ENCODE results near the gene RPL27. TPM values are rescaled to one million over a fixed set of nuclear protein-coding genes. Genes with fewer than 3 reads are reported as not detected.

The RPL27 gene
- total and polyA plus RNA-seq, 2 of the 13 experiments (the other 11 are each of a cell fraction or from before 2014, with no cell fraction given), result 1,585 to 5,840 TPM

GRCh38 chr17:43021741-43022512, 23.7 kb downstream of the RPL27 start, which contains the start of gene VAT1 (continued):
- TF ChIP-seq PAXIP1 (CRISPR knock-in tag; conservative IDR thresholded peaks at IDR 0.05) (peak; percentile 66), ZBTB25 (CRISPR knock-in tag; IDR thresholded peaks at IDR 0.05) (no peak; the same call in 1 of the 2 replicates), RFXANK (CRISPR knock-in tag; IDR thresholded peaks at IDR 0.05) (no peak), RFXAP (CRISPR knock-in tag; IDR thresholded peaks at IDR 0.05; ENCODE audit: borderline replicate concordance) (peak; percentile 48; the same call in 1 of the 2 replicates), SP5 (CRISPR knock-in tag; IDR thresholded peaks at IDR 0.05; ENCODE audit: borderline replicate concordance, low read depth) (peak; percentile 53; the same call in 1 of the 2 replicates), THAP9 (CRISPR knock-in tag; IDR thresholded peaks at IDR 0.05; ENCODE audit: borderline replicate concordance) (peak; percentile 46; the same call in 1 of the 2 replicates), ZFAT (CRISPR knock-in tag; conservative IDR thresholded peaks at IDR 0.05) (peak; percentile 84; the same call in 1 of the 2 replicates), ZNF616 (CRISPR knock-in tag; IDR thresholded peaks at IDR 0.05; ENCODE audit: low read depth) (no peak), ZNF282 (IDR thresholded peaks at IDR 0.05; ENCODE audit: partially characterized antibody) (no peak), ZNF160 (CRISPR knock-in tag; IDR thresholded peaks at IDR 0.05) (0 out of 2 replicates have a peak, but pooled peaks have one; percentile 63), SIX1 (CRISPR knock-in tag; IDR thresholded peaks at IDR 0.05; ENCODE audit: borderline replicate concordance) (no peak), NKX3-1 (CRISPR knock-in tag; IDR thresholded peaks at IDR 0.05) (peak; percentile 68; the same call in 1 of the 2 replicates), MAFF (IDR thresholded peaks at IDR 0.05; ENCODE audit: low read depth, low read length) (no peak), CSRNP2 (CRISPR knock-in tag; conservative IDR thresholded peaks at IDR 0.05; ENCODE audit: low read depth) (no peak; the same call in 1 of the 2 replicates), ZFYVE20 (CRISPR knock-in tag; IDR thresholded peaks at IDR 0.05; ENCODE audit: borderline replicate concordance, low read depth) (no peak), ARID3A (IDR thresholded peaks at IDR 0.05; ENCODE audit: low read depth, low read length) (no peak), TCF7L2 (IDR thresholded peaks at IDR 0.05; ENCODE audit: low read depth, low read length) (no peak)

Measured in HepG2 (cell line).